ENCODE measurements around the gene ABCC8.

Gene ABCC8

DNA sequence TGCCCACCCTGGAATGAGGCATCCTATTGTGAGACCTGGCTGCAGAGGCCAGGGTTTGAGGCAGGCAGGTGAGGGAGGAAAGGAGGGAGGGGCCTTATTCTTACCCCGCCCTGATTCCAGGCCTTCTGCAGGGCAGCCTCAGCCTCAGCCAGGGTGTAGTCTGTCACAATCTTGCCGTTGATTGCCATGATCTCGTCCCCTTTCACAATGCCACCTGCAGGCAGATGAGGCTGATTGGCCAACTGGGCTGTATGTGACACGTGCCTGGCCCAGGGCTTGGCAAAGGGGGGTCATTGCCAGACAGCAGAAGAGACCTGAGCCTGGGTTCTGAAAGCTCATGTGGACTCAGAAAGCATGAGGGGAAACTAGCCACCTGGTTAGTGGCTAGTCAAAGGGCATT lies 21.4 kb upstream of the ABCC8 start:
- Histone ChIP-seq H3K27ac (ENCODE audit: insufficient read depth in 1 of 2, low read depth in 1 of 2, low read length in 2 of 2, poor library complexity in 1 of 2, severe bottlenecking in 2 of 2) (no peak overlapping the region), H3K4me3 (ENCODE audit: control insufficient read depth in 1 of 7, extremely low read depth in 1 of 7, insufficient read depth in 4 of 7, low read depth in 2 of 7, low read length in 6 of 7) (no peak overlapping the region), H3K36me3 (ENCODE audit: control insufficient read depth in 4 of 4, insufficient read depth in 4 of 4, low read length in 3 of 4) (no peaks in the 10 kb centered on the region), H3K27me3 (replicated peaks in 2 of 5; ENCODE audit: control insufficient read depth in 4 of 5, insufficient read depth in 5 of 5, low read length in 4 of 5) (peaks cover 0 to 4% (median 0%) of the 10 kb centered on the region in 5 experiments), H3K4me1 (ENCODE audit: control extremely low read depth in 1 of 4, control insufficient read depth in 4 of 4, insufficient read depth in 4 of 4, low read length in 3 of 4) (no peaks in the 10 kb centered on the region), H3K9me3 (ENCODE audit: control extremely low read depth in 1 of 5, control insufficient read depth in 4 of 5, insufficient read depth in 2 of 5, low read depth in 1 of 5, low read length in 4 of 5) (no peaks in the 10 kb centered on the region)
- peak in 1 of 3 donors; percentile 11 for DNase-seq
- WGBS (ENCODE audit: insufficient coverage) = 72% methylated on average over 4 of the region's 4 CpGs
- CTCF ChIA-PET = interaction anchor here (1.9 to 11.4 kb wide), 2 partner anchors 10 to 114 kb away, joined by 6 to 220 read pairs; no protein-coding TSS in a partner anchor
- POLR2A ChIA-PET = no interaction called here

DNA sequence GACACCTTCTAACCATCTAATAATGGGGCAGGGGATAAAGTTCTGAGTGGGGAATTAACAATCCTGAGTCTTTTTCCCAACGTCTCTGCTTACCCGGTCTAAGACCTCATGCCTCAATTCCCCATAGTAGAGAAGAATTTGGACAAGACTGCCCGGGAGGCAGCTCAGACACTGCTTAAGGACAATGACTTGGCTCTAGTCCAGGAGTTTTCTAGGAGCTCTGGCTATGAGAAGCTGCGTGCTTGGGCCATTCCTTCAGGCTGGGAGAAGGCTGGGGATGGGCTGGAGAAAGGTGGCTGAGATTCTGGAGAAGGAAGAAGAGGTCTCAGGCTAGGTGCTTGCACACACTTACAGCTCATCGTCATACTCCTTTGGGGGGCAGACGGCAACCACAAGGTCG lies 19.8 kb upstream of the ABCC8 start:
- CTCF ChIA-PET = interaction anchor here (0.8 to 1.8 kb wide), 5 partner anchors 26 to 116 kb away, joined by 3 to 5 read pairs (median 3); no protein-coding TSS in a partner anchor
- H3K9me3 ChIP-seq (ENCODE audit: control extremely low read depth in 1 of 5, control insufficient read depth in 4 of 5, insufficient read depth in 2 of 5, low read depth in 1 of 5, low read length in 4 of 5) = no peaks in the 10 kb centered on the region
- H3K4me1 ChIP-seq (ENCODE audit: control extremely low read depth in 1 of 4, control insufficient read depth in 4 of 4, insufficient read depth in 4 of 4, low read length in 3 of 4) = no peaks in the 10 kb centered on the region
- POLR2A ChIA-PET = no interaction called here
- WGBS (ENCODE audit: insufficient coverage) = 95% methylated on average over 7 of the region's 7 CpGs
- DNase-seq = no peak
- no peak overlapping the region for H3K27ac ChIP-seq (ENCODE audit: insufficient read depth in 1 of 2, low read depth in 1 of 2, low read length in 2 of 2, poor library complexity in 1 of 2, severe bottlenecking in 2 of 2)
- no peak overlapping the region for H3K4me3 ChIP-seq (ENCODE audit: control insufficient read depth in 1 of 7, extremely low read depth in 1 of 7, insufficient read depth in 4 of 7, low read depth in 2 of 7, low read length in 6 of 7)
- peaks cover 0 to 4% (median 0%) of the 10 kb centered on the region in 5 experiments for H3K27me3 ChIP-seq (replicated peaks in 2 of 5; ENCODE audit: control insufficient read depth in 4 of 5, insufficient read depth in 5 of 5, low read length in 4 of 5)
- H3K36me3 ChIP-seq (ENCODE audit: control insufficient read depth in 4 of 4, insufficient read depth in 4 of 4, low read length in 3 of 4) = no peaks in the 10 kb centered on the region

DNA sequence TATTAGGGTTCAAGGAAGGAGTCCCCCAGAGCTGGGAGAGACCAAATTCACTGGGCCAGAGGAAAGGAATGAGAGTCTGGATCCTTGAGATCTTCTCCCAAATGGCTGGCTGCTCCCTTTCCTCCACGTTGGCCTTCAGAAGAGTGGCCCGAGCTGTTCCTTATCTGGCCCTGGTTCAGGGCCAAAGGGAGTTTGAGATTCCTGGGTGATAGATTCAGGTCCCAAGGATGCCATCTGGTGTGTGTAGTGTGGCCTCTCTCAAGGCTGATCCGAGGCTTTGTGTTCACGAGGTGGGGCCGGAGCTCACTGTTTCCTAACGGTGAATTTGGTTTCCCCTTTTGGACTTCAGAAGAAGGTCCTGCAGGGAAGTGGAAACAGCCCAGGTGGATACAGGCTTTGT lies 17.4 kb upstream of the ABCC8 start:
- no peak overlapping the region for H3K27ac ChIP-seq (ENCODE audit: insufficient read depth in 1 of 2, low read depth in 1 of 2, low read length in 2 of 2, poor library complexity in 1 of 2, severe bottlenecking in 2 of 2)
- no peaks in the 10 kb centered on the region for H3K4me1 ChIP-seq (ENCODE audit: control extremely low read depth in 1 of 4, control insufficient read depth in 4 of 4, insufficient read depth in 4 of 4, low read length in 3 of 4)
- 94% methylated on average over 6 of the region's 6 CpGs for WGBS (ENCODE audit: insufficient coverage)
- H3K27me3 ChIP-seq (replicated peaks in 2 of 5; ENCODE audit: control insufficient read depth in 4 of 5, insufficient read depth in 5 of 5, low read length in 4 of 5) = peaks cover 0 to 4% (median 4%) of the 10 kb centered on the region in 5 experiments
- H3K9me3 ChIP-seq (ENCODE audit: control extremely low read depth in 1 of 5, control insufficient read depth in 4 of 5, insufficient read depth in 2 of 5, low read depth in 1 of 5, low read length in 4 of 5) = peaks cover 0 to 2% (median 0%) of the 10 kb centered on the region in 5 experiments
- no peak for DNase-seq
- ChIA-PET CTCF (interaction anchor here (1.1 to 1.5 kb wide), 5 partner anchors 12 to 110 kb away, joined by 3 to 7 read pairs (median 3); no protein-coding TSS in a partner anchor), POLR2A (no interaction called here)
- H3K36me3 ChIP-seq (ENCODE audit: control insufficient read depth in 4 of 4, insufficient read depth in 4 of 4, low read length in 3 of 4) = no peaks in the 10 kb centered on the region
- H3K4me3 ChIP-seq (ENCODE audit: control insufficient read depth in 1 of 7, extremely low read depth in 1 of 7, insufficient read depth in 4 of 7, low read depth in 2 of 7, low read length in 6 of 7) = no peak overlapping the region

DNA sequence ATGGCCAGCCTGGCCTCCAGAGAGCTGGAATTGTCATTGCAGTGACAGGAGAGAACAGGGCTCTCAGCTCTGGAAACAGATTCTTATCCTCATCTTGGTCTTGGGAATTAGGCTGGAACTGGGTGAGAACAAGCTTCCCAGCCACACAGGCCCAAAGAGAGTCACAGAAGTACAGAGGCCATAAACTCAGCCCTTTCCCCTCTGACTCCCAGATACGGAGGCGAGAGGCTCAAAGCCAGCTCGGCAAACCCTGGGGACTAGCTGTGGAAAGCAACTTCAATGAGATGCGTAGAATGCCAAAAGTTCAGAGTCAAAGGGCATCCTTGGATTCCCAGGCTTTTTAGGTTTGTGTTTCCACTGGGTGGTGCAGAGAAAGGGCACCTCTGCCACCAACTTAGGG lies 14.3 kb upstream of the ABCC8 start:
- H3K27ac ChIP-seq (ENCODE audit: insufficient read depth in 1 of 2, low read depth in 1 of 2, low read length in 2 of 2, poor library complexity in 1 of 2, severe bottlenecking in 2 of 2) = no peak overlapping the region
- ChIA-PET POLR2A (no interaction called here), CTCF (no interaction called here)
- no peaks in the 10 kb centered on the region for H3K4me1 ChIP-seq (ENCODE audit: control extremely low read depth in 1 of 4, control insufficient read depth in 4 of 4, insufficient read depth in 4 of 4, low read length in 3 of 4)
- H3K9me3 ChIP-seq (ENCODE audit: control extremely low read depth in 1 of 5, control insufficient read depth in 4 of 5, insufficient read depth in 2 of 5, low read depth in 1 of 5, low read length in 4 of 5) = peaks cover 0 to 2% (median 0%) of the 10 kb centered on the region in 5 experiments
- no peak for DNase-seq
- no peak overlapping the region for H3K4me3 ChIP-seq (ENCODE audit: control insufficient read depth in 1 of 7, extremely low read depth in 1 of 7, insufficient read depth in 4 of 7, low read depth in 2 of 7, low read length in 6 of 7)
- peaks cover 0 to 5% (median 4%) of the 10 kb centered on the region in 5 experiments for H3K27me3 ChIP-seq (replicated peaks in 2 of 5; ENCODE audit: control insufficient read depth in 4 of 5, insufficient read depth in 5 of 5, low read length in 4 of 5)
- H3K36me3 ChIP-seq (ENCODE audit: control insufficient read depth in 4 of 4, insufficient read depth in 4 of 4, low read length in 3 of 4) = no peaks in the 10 kb centered on the region
- 100% methylated on average over 4 of the region's 4 CpGs for WGBS (ENCODE audit: insufficient coverage)

DNA sequence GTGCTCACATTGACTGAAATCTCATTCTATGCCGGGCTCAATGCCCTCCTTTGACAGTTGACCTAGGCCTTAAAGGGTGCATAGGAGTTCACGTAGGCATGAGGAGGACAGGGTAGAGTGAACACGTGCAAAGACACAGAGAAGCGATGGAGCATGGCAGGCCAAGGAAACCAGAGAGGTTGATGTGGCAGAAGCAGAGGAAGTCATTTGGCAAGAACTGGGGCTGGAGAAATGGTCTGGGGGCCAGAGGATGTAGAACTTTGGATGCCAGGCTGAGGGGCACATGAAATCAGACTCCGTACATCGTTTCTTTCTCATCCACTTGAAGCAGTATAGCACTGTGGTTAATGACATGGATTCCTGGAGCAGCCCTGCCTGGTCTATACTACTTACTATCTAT lies 13.6 kb upstream of the ABCC8 start:
- ChIA-PET CTCF (no interaction called here), POLR2A (no interaction called here)
- DNase-seq = no peak
- Histone ChIP-seq H3K27me3 (replicated peaks in 2 of 5; ENCODE audit: control insufficient read depth in 4 of 5, insufficient read depth in 5 of 5, low read length in 4 of 5) (peaks cover 0 to 8% (median 4%) of the 10 kb centered on the region in 5 experiments), H3K4me3 (ENCODE audit: control insufficient read depth in 1 of 7, extremely low read depth in 1 of 7, insufficient read depth in 4 of 7, low read depth in 2 of 7, low read length in 6 of 7) (no peak overlapping the region), H3K9me3 (ENCODE audit: control extremely low read depth in 1 of 5, control insufficient read depth in 4 of 5, insufficient read depth in 2 of 5, low read depth in 1 of 5, low read length in 4 of 5) (peaks cover 0 to 2% (median 0%) of the 10 kb centered on the region in 5 experiments), H3K27ac (ENCODE audit: insufficient read depth in 1 of 2, low read depth in 1 of 2, low read length in 2 of 2, poor library complexity in 1 of 2, severe bottlenecking in 2 of 2) (no peak overlapping the region), H3K36me3 (ENCODE audit: control insufficient read depth in 4 of 4, insufficient read depth in 4 of 4, low read length in 3 of 4) (no peaks in the 10 kb centered on the region), H3K4me1 (ENCODE audit: control extremely low read depth in 1 of 4, control insufficient read depth in 4 of 4, insufficient read depth in 4 of 4, low read length in 3 of 4) (no peaks in the 10 kb centered on the region)
- WGBS (ENCODE audit: insufficient coverage) = 82% methylated on average over 6 of the region's 6 CpGs

DNA sequence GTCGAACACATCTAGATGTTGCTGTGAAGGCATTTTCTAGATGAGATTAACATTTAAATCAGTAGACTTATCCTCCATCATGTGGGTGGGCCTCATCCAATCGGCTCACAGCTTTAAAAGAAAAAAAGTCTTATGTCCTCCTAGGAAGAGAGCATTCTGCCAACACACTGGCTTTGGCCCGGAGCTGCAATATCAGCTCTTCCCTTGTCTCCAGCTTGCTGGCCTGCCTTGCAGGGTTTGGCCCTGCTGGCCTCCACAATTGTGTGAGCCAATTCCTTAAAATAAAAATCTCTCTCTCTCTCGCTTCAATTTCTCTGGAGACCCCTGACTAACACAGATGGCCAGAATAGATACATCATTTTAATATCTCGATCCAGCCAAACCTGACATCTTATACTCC lies 13.1 kb upstream of the ABCC8 start:
- H3K27ac ChIP-seq (ENCODE audit: insufficient read depth in 1 of 2, low read depth in 1 of 2, low read length in 2 of 2, poor library complexity in 1 of 2, severe bottlenecking in 2 of 2) = no peak overlapping the region
- WGBS (ENCODE audit: insufficient coverage) = 90% methylated on average over 5 of the region's 5 CpGs
- H3K36me3 ChIP-seq (ENCODE audit: control insufficient read depth in 4 of 4, insufficient read depth in 4 of 4, low read length in 3 of 4) = no peaks in the 10 kb centered on the region
- DNase-seq = no peak
- CTCF ChIA-PET = interaction anchor here (1.6 kb wide), 1 partner anchor 39 kb away, joined by 4 read pairs; no protein-coding TSS in a partner anchor
- no peaks in the 10 kb centered on the region for H3K4me1 ChIP-seq (ENCODE audit: control extremely low read depth in 1 of 4, control insufficient read depth in 4 of 4, insufficient read depth in 4 of 4, low read length in 3 of 4)
- peaks cover 0 to 8% (median 4%) of the 10 kb centered on the region in 5 experiments for H3K27me3 ChIP-seq (replicated peaks in 2 of 5; ENCODE audit: control insufficient read depth in 4 of 5, insufficient read depth in 5 of 5, low read length in 4 of 5)
- peaks cover 0 to 2% (median 0%) of the 10 kb centered on the region in 5 experiments for H3K9me3 ChIP-seq (ENCODE audit: control extremely low read depth in 1 of 5, control insufficient read depth in 4 of 5, insufficient read depth in 2 of 5, low read depth in 1 of 5, low read length in 4 of 5)
- POLR2A ChIA-PET = no interaction called here
- no peak overlapping the region for H3K4me3 ChIP-seq (ENCODE audit: control insufficient read depth in 1 of 7, extremely low read depth in 1 of 7, insufficient read depth in 4 of 7, low read depth in 2 of 7, low read length in 6 of 7)

DNA sequence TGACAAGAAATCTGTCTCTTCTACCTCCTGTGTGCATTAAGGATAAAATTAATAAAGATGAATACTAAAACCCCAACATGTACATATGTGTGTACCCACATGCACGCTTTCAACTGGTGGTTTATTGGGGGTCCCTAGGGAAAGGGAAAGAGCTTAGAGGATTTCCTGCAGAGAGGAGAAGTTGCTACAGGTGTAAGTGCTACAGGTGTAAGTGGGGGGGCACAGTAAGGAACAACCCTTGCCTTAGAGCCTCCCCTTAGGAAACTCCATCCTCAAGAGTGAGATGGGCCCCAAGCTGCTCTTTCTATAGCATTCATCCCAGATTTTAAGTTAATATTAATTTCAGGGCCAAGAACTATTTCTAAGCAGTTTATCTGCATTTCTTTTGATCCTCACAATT lies 11.9 kb upstream of the ABCC8 start:
- ChIA-PET CTCF (interaction anchor here (1.0 to 1.6 kb wide), 2 partner anchors 18 to 40 kb away, joined by 3 to 4 read pairs; no protein-coding TSS in a partner anchor), POLR2A (no interaction called here)
- Histone ChIP-seq H3K36me3 (ENCODE audit: control insufficient read depth in 4 of 4, insufficient read depth in 4 of 4, low read length in 3 of 4) (no peaks in the 10 kb centered on the region), H3K27ac (ENCODE audit: insufficient read depth in 1 of 2, low read depth in 1 of 2, low read length in 2 of 2, poor library complexity in 1 of 2, severe bottlenecking in 2 of 2) (no peak overlapping the region), H3K4me1 (ENCODE audit: control extremely low read depth in 1 of 4, control insufficient read depth in 4 of 4, insufficient read depth in 4 of 4, low read length in 3 of 4) (no peaks in the 10 kb centered on the region), H3K27me3 (replicated peaks in 2 of 5; ENCODE audit: control insufficient read depth in 4 of 5, insufficient read depth in 5 of 5, low read length in 4 of 5) (peaks cover 0 to 8% (median 4%) of the 10 kb centered on the region in 5 experiments), H3K4me3 (ENCODE audit: control insufficient read depth in 1 of 7, extremely low read depth in 1 of 7, insufficient read depth in 4 of 7, low read depth in 2 of 7, low read length in 6 of 7) (no peak overlapping the region), H3K9me3 (ENCODE audit: control extremely low read depth in 1 of 5, control insufficient read depth in 4 of 5, insufficient read depth in 2 of 5, low read depth in 1 of 5, low read length in 4 of 5) (peaks cover 0 to 2% (median 0%) of the 10 kb centered on the region in 5 experiments)
- WGBS (ENCODE audit: insufficient coverage) = no CpG with 5 or more reads among the region's 1 CpG
- DNase-seq = no peak
